Activated T-cell treated with anti-CD3 and anti-CD28 coated beads, Interleukin-2, amount 50 U/mL, for 24 hours (primary cell): ENCODE measurements around the gene LDHA.
"Not testable (repeated sequence)": the region's sequence is repeated elsewhere in the genome, so short reads cannot be mapped to it uniquely, and the experiment has no call there.

Source experiments
- DNase-seq: peaks from one replicate; pipeline ENCODE4 v3.0.0-alpha.2; 2020
- H3K27ac Mint-ChIP-seq: 2 replicates; pipeline ENCODE4 v1.8.0; 2020; ENCODE audit warnings: mild to moderate bottlenecking, mixed read lengths
- H3K27me3 Mint-ChIP-seq: 2 replicates; pipeline ENCODE4 v1.8.0; 2020; ENCODE audit warnings: mixed read lengths
- H3K36me3 Mint-ChIP-seq: 2 replicates; pipeline ENCODE4 v1.8.0; 2020; ENCODE audit warnings: low read depth, mixed read lengths
- H3K4me1 Mint-ChIP-seq: 2 replicates; pipeline ENCODE4 v1.8.0; 2020; ENCODE audit warnings: low read depth, mixed read lengths
- H3K4me3 Mint-ChIP-seq: 2 replicates; pipeline ENCODE4 v1.8.0; 2020; ENCODE audit warnings: mild to moderate bottlenecking, moderate library complexity, mixed read lengths
- H3K9me3 Mint-ChIP-seq: 2 replicates; pipeline ENCODE4 v1.8.0; 2020; ENCODE audit warnings: mixed read lengths

LDHA gene

DNA sequence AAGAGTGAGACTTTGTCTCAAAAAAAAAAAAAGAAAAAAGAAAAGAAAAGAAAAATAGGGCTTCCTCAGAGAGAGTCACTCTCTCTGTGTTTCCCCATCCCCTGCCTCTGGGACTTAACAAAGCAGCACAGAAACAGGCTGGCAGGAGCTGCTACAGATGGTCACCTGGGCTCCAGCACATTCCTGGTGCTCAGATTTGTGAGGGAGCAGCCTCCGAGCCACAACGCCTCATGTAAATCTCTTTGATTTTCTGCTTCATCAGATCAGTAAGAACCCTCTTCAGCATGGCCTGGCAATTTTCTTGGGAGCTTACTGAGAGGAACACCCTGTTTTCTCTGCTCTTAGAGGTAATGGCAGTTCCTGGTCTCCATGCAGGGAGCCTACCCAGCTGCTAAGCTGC lies 15.2 kb upstream of the LDHA start:
- Mint-ChIP-seq H3K9me3 (no peaks in the 10 kb centered on the region), H3K4me1 (peaks cover 16% of the 10 kb centered on the region), H3K36me3 (no peaks in the 10 kb centered on the region), H3K4me3 (no peak overlapping the region), H3K27ac (no peak overlapping the region), H3K27me3 (no peaks in the 10 kb centered on the region)
- DNase-seq = no peak

DNA sequence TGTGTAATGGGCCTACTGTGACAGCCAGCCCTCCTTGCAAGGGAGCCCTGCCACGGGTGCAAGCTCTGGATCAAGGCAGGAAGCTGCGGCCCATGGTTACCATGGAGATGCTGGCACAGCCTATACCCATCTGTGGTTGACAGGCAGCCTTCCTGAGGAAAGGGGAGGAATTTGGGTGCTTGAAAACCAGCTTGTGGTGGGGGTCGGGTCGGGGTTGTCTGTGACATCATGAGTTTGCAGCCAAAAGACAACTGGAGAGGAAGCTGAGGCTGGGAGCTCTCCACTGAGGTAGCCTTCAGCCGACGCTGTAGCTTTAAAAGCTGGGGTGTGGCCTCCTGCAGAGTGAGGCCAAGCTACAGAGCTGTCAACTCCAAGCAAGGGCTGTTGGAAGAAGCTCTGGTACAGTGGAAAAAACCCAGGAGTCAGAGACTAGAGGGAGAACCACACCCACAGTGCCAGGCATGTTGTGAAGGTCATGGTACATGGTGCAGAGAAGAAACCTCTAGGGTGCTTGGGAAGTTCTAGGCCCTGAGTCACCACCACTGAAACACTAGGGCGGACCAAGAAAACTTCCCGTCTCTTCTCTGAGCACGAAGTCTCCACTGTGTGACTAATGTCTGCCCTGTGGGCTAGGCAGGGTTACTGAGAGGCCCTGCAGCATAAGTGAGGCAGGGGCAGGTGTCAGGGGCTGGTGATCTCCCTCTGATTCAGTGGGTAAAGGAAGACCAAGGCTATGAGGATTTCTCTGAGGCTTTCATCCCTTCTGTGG lies 10.8 kb upstream of the LDHA start:
- DNase-seq = peak; percentile 69
- H3K4me3 Mint-ChIP-seq = peak overlapping the region; percentile 65
- H3K27ac Mint-ChIP-seq = peak overlapping the region; percentile 98
- H3K36me3 Mint-ChIP-seq = no peaks in the 10 kb centered on the region
- no peaks in the 10 kb centered on the region for H3K27me3 Mint-ChIP-seq
- no peaks in the 10 kb centered on the region for H3K9me3 Mint-ChIP-seq
- H3K4me1 Mint-ChIP-seq = peaks cover 35% of the 10 kb centered on the region

DNA sequence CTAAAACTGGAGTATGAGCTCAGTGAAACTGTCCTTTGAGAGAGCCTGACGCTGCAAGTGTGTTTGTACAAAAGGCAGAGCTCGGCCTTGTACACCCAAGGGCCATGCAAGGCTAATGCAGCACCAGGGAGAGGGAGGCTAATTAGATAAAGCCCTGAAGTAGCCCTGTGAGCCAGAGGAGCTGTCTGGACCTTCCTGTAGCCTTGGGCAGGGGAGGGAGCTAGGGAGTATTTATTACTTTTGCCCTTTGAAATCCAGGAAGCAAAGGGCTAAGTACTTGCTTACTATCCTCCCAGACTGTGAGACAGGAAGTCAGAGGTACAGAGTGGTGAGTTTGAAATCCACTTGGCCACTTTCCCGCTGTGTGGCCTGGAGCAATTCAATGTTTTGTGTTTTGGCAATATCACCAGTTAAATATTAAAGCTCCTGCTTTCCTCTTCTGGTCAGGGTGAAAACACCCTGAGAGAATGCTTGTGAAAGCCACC lies 10.2 kb upstream of the LDHA start:
- no peaks in the 10 kb centered on the region for H3K36me3 Mint-ChIP-seq
- peak overlapping the region; percentile 98 for H3K27ac Mint-ChIP-seq
- no peak for DNase-seq

DNA sequence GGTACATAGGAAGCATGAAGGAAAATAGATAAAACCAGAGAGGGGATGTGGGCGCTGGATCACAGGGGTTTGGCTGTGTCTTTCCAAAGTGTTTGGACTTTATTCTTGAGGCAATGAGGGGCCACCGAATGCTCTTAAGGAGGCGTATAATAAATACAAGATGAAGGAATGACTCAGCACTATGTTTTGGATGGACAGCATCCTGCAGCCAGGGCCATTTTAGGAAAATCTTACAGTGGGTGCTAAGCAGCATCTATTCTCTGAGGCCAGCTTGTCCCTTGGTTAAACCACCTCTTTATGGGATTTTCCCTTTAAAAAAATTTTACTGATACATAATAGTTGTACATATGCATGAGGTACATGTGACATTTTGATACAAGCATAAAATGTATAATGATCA lies 4.3 kb upstream of the LDHA start:
- Mint-ChIP-seq H3K4me3 (no peak overlapping the region), H3K27ac (no peak overlapping the region), H3K9me3 (no peaks in the 10 kb centered on the region), H3K4me1 (peaks cover 47% of the 10 kb centered on the region), H3K27me3 (no peaks in the 10 kb centered on the region), H3K36me3 (peaks cover 10% of the 10 kb centered on the region)
- DNase-seq = no peak

More for the DNA sequence above, 10.2 kb upstream of the LDHA start:
- Mint-ChIP-seq H3K9me3 (no peaks in the 10 kb centered on the region), H3K4me3 (peak overlapping the region; percentile 65), H3K4me1 (peaks cover 35% of the 10 kb centered on the region), H3K27me3 (no peaks in the 10 kb centered on the region)

DNA sequence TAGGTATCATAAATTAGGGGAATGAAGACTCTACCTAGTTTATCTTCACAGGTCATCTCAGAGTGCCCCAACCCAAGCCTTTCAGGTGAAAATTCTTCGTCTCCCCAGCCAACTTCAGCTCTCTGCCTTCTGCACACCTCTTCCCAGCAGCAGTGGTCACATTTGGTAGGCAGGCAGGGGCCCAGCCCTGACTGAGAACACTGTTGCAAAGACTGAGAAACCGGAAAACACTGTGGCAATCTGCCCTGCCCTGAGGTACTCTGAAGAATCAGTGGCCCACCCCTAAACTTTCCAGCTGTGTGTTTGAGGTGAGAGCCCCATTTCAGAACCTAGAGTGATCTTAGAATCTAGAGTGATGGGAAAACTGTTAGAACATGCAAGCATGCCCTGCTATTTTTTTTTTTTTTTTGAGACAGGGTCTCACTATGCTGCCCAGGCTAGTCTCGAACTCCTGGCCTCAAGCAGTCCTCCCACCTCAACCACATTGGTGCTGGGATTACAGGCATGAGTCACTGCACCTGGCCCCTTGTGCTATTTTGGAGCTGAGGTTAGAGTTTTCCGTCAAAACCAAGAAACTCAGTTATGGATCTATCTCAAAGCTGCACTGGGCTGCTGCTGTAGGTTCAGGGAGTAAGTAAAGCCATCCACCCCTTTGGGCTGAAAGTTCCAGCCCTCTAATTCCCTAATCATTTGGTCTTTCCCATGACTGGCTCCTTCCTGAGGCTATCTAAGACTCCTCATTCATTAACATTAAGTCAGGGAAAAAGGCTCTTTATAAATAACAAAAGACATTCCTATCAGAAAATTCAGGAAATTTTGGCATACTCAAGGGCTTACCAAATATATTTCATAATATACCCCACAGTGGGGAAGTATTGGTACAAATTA lies 1.7 kb upstream of the LDHA start:
- no peaks in the 10 kb centered on the region for H3K27me3 Mint-ChIP-seq

DNA sequence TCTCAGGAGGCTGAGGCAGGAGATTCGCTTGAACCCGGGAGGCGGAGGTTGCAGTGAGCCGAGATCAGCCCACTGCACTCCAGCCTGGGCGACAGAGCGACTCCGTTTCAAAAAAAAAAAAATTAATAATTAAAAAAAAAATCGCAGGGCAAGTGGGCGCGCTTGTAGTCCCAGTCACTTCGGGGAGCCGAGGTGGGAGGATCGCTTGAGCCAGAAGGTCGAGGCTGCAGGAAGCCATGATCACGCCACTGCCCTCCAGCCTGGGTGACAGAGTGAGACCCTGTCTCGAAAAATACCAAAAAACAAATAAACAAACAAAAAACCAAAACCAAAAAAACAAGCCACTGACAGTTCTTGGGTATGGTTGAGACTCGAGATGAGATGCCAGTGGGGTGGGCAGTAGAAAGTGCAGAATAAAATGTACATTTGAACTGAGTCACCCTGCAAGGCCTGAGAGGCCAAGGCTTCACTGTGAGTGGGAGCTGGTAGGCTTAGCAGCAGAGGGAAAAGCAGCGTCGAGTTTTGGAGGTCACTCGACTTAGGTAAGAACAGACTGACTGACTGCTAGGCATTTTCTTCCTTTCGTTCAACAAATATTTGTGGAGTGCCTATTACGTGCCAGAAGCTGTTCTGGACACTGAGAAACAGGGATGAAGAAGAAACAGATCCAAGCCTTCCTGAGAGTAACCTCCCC lies 635 bp upstream of the LDHA start:
- H3K36me3 Mint-ChIP-seq = peaks cover 46% of the 10 kb centered on the region
- peaks cover 53% of the 10 kb centered on the region for H3K4me1 Mint-ChIP-seq
- no peaks in the 10 kb centered on the region for H3K9me3 Mint-ChIP-seq
- no peak for DNase-seq
- H3K4me3 Mint-ChIP-seq = peak overlapping the region; percentile 99
- H3K27ac Mint-ChIP-seq = peak overlapping the region; percentile 99
- H3K27me3 Mint-ChIP-seq = no peaks in the 10 kb centered on the region

More for the DNA sequence above, 1.7 kb upstream of the LDHA start:
- H3K4me1 Mint-ChIP-seq = peaks cover 48% of the 10 kb centered on the region
- no peak for DNase-seq
- peak overlapping the region; percentile 80 for H3K27ac Mint-ChIP-seq
- H3K4me3 Mint-ChIP-seq = peak overlapping the region; percentile 53
- peaks cover 36% of the 10 kb centered on the region for H3K36me3 Mint-ChIP-seq
- no peaks in the 10 kb centered on the region for H3K9me3 Mint-ChIP-seq

DNA sequence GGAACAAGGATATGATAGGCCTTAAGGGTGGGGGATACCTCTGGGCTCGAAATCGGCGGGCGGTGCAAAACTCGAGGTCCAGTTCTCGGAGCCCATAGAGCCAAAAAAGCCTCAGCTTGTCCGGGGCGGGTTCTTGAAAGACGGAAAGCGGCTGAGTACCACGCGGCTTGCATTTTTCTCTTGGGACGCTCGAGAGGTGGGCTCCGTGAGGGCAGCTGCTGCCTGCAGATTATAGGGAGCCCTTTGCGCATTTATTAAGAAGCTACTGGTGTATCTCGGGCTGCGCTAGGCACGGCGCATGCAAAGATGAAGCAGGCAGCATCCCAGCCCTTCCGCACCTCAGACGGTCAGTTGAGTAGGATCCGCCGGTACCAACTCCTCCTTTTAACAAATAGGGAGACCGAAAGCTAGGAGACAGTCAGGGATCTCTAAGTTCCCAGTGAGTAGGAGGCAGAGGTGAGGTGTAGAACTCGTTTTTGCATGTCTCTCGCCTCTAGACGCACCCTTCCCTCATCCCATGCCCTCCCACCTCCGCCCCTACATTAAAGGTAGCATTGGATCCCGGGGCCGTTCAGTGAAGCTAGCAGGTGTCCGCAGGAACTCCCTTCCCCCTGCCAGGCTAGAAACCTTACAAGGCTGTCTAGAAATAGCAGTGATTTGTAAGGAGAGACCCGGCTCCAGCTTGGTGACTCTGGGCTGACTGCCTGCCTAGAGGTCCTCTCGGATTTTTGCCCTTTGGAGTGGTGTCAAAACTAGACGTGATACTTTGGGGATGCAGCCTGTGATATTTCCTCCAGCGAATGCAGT lies 768 bp downstream of the LDHA start:
- DNase-seq = peak; percentile 60
- no peaks in the 10 kb centered on the region for H3K9me3 Mint-ChIP-seq
- H3K4me1 Mint-ChIP-seq = peaks cover 62% of the 10 kb centered on the region
- H3K27me3 Mint-ChIP-seq = no peaks in the 10 kb centered on the region
- peak overlapping the region; percentile 99 for H3K4me3 Mint-ChIP-seq
- H3K27ac Mint-ChIP-seq = peak overlapping the region; percentile 99
- H3K36me3 Mint-ChIP-seq = peaks cover 60% of the 10 kb centered on the region

DNA sequence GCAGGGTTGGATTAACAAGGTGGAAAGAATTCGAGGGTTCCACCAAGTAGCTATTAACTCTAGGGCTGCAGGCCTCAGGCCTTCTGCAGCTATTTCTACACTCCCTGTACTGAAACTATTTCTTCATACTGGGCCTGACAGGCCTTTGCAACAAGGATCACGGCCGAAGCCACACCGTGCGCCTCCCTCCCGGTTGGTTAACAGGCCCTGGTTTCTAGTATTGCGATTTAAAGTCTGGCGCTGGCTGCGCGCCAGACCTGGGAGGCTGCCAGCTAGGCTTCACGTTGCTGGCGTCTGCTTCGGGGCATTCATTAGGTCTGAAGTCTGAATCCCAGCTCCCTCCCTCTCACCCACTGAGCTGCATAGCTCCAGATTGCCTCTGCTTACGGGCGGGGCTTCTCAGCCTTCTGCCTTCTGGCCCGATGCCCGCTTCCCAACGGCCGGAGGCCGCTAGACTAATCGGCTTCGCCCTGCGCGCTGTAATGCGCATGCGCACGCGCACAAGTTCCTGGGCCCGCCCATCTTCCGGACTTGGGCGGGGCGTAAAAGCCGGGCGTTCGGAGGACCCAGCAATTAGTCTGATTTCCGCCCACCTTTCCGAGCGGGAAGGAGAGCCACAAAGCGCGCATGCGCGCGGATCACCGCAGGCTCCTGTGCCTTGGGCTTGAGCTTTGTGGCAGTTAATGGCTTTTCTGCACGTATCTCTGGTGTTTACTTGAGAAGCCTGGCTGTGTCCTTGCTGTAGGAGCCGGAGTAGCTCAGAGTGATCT lies 1.6 kb downstream of the LDHA start:
- H3K4me1 Mint-ChIP-seq = peaks cover 65% of the 10 kb centered on the region
- H3K27ac Mint-ChIP-seq = peak overlapping the region; percentile 99
- peaks cover 67% of the 10 kb centered on the region for H3K36me3 Mint-ChIP-seq
- peak; percentile 98 for DNase-seq
- no peaks in the 10 kb centered on the region for H3K27me3 Mint-ChIP-seq
- peak overlapping the region; percentile 99 for H3K4me3 Mint-ChIP-seq
- H3K9me3 Mint-ChIP-seq = no peaks in the 10 kb centered on the region

DNA sequence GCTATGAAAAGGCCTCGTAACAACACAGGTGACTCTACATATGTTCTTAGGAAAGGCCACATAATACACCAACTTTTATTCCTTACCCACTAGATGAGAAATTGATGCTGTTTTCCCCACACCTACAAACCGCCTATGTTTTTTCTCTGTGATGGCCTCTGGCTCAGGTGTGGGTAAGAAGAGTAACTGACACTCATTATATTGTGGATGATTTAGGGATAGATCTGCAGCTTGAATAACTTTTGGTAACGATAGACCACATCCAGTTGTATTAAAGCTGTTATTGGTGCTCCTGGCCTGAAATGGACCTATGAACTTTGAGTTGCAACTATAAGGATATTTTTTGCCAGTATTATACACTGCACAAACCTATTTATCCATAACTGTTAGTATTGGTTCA lies 3.6 kb downstream of the LDHA start:
- H3K27ac Mint-ChIP-seq = peak overlapping the region; percentile 73
- peaks cover 83% of the 10 kb centered on the region for H3K36me3 Mint-ChIP-seq
- no peak for DNase-seq
- H3K4me1 Mint-ChIP-seq = peaks cover 51% of the 10 kb centered on the region
- no peaks in the 10 kb centered on the region for H3K9me3 Mint-ChIP-seq
- H3K4me3 Mint-ChIP-seq = peak overlapping the region; percentile 99
- no peaks in the 10 kb centered on the region for H3K27me3 Mint-ChIP-seq

DNA sequence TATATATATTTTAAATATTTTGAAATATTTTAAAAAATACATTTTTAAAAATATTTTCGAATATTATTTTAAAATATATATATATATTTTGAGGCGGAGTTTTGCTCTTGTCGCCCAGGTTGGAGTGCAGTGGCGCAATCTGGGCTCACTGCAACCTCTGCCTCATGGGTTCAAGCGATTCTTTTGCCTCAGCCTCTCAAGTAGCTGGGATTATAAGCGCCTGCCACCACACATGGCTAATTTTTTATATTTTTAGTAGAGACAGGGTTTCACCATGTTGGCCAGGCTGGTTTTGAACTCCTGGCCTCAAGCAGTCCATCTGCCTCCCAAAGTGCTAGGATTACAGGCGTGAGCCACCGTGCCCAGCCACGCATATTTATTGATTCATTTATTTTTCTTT lies 6.7 kb downstream of the LDHA start:
- H3K4me1 Mint-ChIP-seq = peaks cover 45% of the 10 kb centered on the region
- peaks cover 94% of the 10 kb centered on the region for H3K36me3 Mint-ChIP-seq

DNA sequence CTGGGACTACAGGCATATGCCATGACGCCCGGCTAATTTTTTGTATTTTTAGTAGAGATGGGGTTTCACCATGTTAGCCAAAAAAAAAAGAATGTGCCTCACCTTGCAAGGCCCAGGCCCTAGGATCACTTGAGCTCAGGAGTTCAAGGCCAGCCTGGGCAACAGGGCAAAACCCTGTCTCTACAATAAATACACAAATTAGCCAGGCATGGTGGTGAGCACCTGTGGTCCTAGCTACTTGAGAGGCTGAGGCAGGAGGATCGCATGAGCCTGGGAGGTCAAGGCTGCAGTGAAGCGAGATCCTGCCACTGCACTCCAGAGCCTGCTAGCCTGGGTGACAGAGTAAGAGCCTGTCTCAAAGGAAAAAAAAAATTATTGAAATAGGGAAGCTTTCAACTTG lies 9.7 kb downstream of the LDHA start:
- Mint-ChIP-seq H3K9me3 (no peaks in the 10 kb centered on the region), H3K4me3 (no peak overlapping the region)

More for the DNA sequence above, 6.7 kb downstream of the LDHA start:
- H3K27me3 Mint-ChIP-seq, H3K4me3 Mint-ChIP-seq, DNase-seq, H3K27ac Mint-ChIP-seq, H3K9me3 Mint-ChIP-seq: not testable (repeated sequence)

DNA sequence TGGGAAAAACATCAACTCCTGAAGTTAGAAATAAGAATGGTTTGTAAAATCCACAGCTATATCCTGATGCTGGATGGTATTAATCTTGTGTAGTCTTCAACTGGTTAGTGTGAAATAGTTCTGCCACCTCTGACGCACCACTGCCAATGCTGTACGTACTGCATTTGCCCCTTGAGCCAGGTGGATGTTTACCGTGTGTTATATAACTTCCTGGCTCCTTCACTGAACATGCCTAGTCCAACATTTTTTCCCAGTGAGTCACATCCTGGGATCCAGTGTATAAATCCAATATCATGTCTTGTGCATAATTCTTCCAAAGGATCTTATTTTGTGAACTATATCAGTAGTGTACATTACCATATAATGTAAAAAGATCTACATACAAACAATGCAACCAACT lies 13.0 kb downstream of the LDHA start:
- H3K36me3 Mint-ChIP-seq = peaks cover 68% of the 10 kb centered on the region
- H3K27me3 Mint-ChIP-seq, H3K9me3 Mint-ChIP-seq, H3K4me3 Mint-ChIP-seq, DNase-seq: not testable (repeated sequence)
- H3K27ac Mint-ChIP-seq = peak overlapping the region; percentile 75
- peaks cover 20% of the 10 kb centered on the region for H3K4me1 Mint-ChIP-seq

More for the DNA sequence above, 9.7 kb downstream of the LDHA start:
- peaks cover 24% of the 10 kb centered on the region for H3K4me1 Mint-ChIP-seq
- peaks cover 92% of the 10 kb centered on the region for H3K36me3 Mint-ChIP-seq
- peak overlapping the region; percentile 29 for H3K27ac Mint-ChIP-seq
- no peaks in the 10 kb centered on the region for H3K27me3 Mint-ChIP-seq
- DNase-seq = no peak
